Measurements from ENCODE around the gene SCN2B.

The SCN2B gene

GRCh38 chr11:118175031-118175992 lies 1.1 kb downstream of the SCN2B start:
- DNase-seq (ENCODE audit: low read depth in 2 of 2) = no peak

GRCh38 chr11:118174006-118174567 lies 2.4 kb downstream of the SCN2B start:
- no peak for DNase-seq (ENCODE audit: low read depth in 2 of 2)

DNA sequence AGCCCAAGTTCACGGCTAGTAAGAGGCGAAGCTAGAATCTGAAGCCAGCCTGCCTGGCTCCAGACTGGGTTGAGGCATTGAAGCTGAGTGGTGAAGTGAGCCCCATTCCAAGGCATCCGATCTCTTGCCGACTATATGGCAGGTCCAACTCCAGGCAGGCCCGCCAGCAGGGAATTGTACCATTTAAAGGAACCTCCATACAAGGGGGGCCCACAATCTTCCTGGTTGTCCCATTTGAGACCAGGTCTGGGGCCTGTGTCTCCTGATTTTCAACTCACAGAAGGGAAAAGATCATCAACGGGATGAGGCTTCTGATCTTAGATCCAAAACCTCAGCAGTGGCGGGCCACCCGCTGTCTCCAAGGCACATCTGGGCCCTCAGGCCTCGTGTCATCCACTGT lies 4.1 kb downstream of the SCN2B start:
- DNase-seq (ENCODE audit: low read depth in 2 of 2) = no peak

DNA sequence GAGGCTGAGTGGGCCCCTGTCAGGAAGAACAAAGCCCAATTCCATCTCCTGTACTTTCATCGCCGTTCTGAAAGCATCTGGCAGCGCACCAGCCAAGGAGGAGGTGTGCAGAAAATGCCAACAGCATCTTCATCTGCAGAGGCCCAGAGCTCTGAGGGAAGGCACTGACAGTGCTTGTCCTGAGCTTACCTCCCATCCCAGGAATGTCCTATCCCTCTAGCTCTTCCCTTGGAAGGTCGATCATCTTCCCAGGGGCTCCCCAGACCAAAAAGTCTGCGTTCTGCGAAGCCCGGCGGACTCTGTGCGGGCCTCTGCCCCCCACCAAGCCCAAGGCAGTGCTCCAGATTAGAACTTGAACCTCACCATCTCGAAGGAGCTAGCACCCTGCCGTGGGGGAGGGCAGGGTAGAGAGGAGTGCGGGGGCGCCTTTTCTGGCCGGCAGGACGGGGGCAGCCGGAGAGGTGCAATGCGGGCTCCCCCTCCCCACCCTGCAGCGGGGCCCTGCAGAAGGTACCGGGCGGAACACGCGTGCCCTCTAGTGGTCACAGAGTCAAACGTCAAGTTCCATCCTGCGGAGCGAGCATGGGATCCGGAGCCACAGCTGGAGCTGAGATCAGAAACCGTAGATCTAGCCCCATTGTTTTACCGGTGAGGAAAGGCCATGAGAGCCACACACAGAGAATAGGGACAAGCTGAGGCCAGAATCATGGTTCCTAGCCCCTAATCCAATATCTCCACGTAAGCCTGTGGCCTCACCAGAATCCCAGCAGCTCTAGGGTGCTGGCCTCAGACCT lies 5.0 kb downstream of the SCN2B start:
- peak; percentile 46 to 53 for DNase-seq (ENCODE audit: low read depth in 2 of 2)

DNA sequence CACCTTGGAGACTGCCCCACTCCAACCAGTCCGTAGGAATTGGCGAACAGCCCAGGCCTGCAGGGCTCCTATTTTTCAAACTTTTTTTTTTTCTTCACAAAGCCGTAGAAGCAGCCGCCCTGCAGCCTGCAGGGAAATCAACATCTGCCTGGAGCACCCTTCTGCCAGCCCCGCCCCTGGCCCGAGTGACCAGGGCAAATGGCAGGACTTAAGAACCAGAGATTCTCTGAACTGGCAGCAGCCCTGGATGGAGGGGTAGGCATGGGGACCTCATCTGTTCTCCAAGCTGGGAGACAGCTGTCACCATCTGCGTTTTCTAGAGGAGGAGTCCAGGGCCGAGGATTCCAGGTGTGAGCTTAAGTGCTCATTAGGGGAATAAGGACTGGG lies 5.6 kb downstream of the SCN2B start:
- DNase-seq (ENCODE audit: low read depth in 2 of 2) = no peak

- no peak for DNase-seq (ENCODE audit: low read depth in 2 of 2)
Observed at GRCh38 chr11:118170231-118170630, 6.2 kb downstream of the SCN2B start.

GRCh38 chr11:118169300-118170140 lies 6.9 kb downstream of the SCN2B start:
- DNase-seq (ENCODE audit: low read depth in 2 of 2) = no peak

DNA sequence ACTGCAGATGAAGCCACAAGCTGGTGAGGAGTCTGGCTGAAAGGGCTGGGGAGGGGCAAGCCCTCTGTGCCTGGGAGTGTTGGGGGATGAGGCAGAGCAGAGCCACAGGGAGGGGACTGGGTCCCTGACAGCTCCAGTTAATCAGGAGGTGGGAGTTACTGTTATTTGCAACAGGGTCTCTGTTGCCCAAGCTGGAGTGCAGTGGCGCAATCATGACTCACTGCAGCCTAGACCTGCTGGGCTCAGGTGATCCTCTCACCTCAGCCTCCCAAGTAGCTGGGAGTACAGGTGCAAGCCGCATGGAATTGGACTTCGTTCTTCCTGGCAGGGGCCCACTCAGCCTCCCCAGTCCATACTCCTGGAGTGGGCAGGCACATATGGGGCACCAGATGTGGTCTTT lies 7.7 kb downstream of the SCN2B start:
- no peak for DNase-seq (ENCODE audit: low read depth in 2 of 2)

GRCh38 chr11:118168316-118168715 lies 8.1 kb downstream of the SCN2B start:
- DNase-seq (ENCODE audit: low read depth in 2 of 2) = no peak

DNA sequence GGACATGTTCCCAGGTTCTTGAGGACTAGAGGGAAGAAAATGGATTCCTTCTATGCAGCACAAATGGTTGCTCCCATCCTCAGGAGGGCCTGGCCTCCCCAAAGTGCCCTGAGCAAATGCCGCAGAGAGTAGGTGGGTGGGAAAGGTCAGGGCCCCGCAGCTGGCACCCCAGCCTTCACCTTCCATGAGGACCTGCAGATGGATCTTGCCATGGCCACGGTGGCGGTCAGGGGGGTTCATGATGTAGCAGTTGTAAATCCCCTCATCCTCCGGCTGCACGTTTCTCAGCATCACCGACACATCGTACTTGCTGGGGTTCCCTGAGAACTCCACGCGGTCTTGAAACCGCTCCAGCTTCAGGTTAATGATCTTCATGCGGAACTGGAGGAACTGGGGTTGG lies 8.5 kb downstream of the SCN2B start:
- no peak for DNase-seq (ENCODE audit: low read depth in 2 of 2)

- no peak for DNase-seq (ENCODE audit: low read depth in 2 of 2)
Observed at GRCh38 chr11:118167253-118167652, 9.2 kb downstream of the SCN2B start.

- DNase-seq (ENCODE audit: low read depth in 2 of 2) = no peak
Observed at GRCh38 chr11:118166641-118167040, 9.8 kb downstream of the SCN2B start.

DNA sequence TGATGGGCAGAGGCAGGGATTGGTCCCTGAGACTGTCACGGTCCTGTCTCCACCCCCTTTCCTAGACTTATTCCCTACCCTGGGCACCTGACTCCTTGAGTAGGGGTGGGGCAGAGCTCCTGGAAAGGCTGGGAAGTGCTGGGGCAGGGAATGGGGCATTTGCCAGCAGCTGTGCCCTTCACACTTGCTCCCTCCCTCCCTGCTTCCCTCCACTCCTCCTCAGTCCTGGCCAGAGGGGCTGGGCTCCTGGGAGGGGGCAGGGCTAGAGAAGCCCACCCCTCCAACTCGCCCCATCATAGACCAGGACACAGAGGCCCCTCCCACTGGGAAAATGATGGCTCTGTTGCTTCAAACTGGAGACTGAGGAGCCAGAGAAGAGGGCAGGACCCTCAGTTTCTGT lies 11.6 kb downstream of the SCN2B start:
- DNase-seq (ENCODE audit: low read depth in 2 of 2) = no peak

DNA sequence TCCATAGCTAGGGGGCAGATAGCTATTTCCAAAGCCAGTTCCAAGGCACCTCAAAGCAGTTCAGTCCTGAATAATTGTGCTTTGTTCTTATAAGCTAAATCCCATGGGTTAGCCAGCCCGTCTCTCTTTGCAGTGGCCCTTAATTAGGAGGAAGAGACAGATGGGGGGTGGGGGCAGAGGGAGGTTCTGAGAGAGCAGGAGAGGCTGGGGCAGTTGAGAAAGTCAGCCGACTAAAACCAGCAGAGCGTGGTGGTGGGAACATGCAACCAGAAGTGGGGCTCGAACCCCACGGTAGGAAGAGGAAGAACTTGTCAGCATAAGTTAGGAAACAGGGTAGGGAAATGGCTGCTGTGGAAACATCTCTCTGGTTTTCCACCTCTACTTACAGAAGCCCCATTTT lies 12.9 kb downstream of the SCN2B start:
- DNase-seq (ENCODE audit: low read depth in 2 of 2) = no peak

- DNase-seq (ENCODE audit: low read depth in 2 of 2) = no peak
Observed at GRCh38 chr11:118162846-118163245, 13.6 kb downstream of the SCN2B start.

DNA sequence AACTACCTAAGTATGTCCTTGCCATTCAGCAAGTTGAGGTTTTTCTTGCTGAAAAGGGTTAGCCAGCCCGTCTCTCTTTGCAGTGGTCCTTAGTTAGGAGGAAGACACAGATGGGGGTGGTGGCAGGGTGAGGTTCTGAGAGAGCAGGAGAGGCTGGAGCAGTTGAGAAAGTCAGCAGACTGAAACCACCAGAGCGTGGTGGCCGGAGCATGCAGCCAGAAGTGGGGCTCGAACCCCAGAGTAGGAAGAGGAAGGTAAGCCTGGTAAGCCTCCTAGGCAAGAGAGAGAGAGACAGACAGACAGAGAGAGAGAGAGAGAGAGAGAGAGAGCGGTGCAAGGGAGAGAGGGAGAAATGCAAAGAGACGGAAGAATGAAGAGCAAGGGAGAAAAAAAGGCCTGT lies 14.7 kb downstream of the SCN2B start:
- no peak for DNase-seq (ENCODE audit: low read depth in 2 of 2)

- no peak for DNase-seq (ENCODE audit: low read depth in 2 of 2)
Observed at GRCh38 chr11:118157186-118157895, 19.1 kb downstream of the SCN2B start.

DNA sequence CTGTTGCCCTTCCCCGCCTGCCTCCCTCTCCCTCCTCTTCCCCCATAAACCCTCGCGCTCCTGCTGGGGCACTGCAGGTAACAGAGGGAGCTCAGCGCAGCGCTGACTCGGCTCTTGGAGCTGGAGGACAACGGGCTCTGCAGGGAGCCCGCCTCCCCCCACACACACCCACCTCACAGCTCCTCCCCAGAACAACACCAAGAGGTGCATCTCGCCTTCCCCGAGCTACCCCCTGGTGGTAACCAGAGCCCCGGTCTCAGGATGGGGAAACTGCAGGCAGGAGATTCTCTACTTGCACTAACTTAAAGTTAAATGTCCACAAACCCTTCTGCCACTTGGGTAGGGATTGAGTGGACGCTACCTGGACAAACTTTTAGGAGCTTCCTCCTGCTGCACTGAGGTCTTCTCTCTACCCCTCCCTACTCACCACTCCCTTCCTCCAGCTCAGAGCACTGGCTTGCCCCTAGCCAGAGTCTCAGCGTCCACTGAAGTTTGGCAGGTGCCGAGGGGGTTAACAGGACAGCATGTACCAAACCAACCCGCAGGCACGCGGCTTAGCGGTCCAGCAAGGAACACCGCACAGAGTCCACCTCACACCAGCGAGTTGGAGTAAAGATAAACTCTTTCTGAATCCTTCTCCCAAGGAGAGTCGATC lies 19.8 kb downstream of the SCN2B start:
- no peak for DNase-seq (ENCODE audit: low read depth in 2 of 2)

DNA sequence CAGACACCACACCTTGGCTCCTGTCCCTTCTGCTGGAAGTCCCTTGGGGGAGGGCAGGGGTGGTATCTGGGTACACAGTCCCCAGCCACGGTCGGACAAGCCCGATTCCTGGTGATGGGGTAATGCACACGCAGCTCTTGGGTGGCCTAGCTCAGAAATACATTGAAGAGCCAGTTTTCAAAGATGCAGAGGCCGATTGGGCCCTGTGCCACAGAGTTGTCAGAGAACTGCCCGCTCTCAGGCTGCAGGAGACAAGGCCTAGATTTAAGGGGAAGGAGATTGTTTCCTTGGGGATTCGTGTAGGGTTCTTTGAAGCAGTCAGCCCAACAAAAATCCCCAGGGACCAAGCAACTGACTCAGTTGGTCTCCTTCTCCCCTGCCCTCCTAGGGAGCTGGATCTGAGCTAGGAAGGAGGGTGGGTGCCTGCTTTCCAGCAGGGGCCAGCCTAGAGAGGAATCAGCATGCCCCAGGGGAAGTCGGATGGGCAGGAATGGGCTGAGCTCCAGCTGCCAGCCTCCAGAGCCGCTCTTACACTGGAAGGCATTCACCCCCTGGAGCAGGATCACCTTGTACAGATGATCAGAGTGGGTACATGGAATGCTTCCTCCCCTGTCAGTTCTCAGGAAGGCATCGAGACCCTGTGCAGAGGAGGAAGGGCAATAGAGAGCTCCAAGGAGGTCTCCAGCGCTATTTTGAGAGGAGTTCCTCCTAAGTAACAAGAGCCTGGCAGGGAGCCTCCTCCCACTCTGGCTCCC lies 20.5 kb downstream of the SCN2B start:
- DNase-seq (ENCODE audit: low read depth in 2 of 2) = no peak

DNA sequence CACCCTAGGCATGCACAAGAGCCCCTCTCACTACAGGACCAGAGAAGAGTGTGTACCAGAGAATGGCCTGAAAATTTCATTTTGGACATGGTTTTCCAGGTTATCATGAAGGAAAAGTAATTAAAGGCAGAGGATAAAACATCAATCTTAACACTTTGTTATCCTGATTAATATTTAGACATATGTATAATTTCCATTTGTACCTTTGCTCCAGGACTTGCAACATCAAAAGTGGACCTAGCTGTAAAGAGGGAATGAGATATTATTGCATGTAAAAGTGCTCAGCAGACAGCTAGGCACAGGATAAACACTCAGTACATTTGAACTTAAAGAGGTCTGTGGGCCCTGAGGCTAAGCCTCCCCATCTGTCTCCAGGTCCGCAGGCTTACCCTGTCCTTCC lies 21.8 kb downstream of the SCN2B start:
- no peak for DNase-seq (ENCODE audit: low read depth in 2 of 2)
